IMR-90 (cell line): Measurements from ENCODE around the gene CREB5. TPM values are rescaled to one million over a fixed set of nuclear protein-coding genes. Genes with fewer than 3 reads are reported as not detected.
A peak's percentile ranks its signal among the peaks of the same experiment; 100 is the strongest.

Experiments used
- ATAC-seq: fragments of 200-7000 bp; cut with Tn5 transposase; 2 replicates; pipeline ENCODE4 v1.9.1; 2020; ENCODE audit warnings: low read depth, mild to moderate bottlenecking, moderate library complexity
- BruUV-seq: library from RNA; stranded (reverse); fragments of 400-500 nt; replicated peaks from 2 replicates; lab custom pipeline; 2021; lab: Mats Ljungman, UMichigan
- CTCF ChIA-PET: fragments of 300-600 bp; formaldehyde crosslinking; extraction: SDS; loops from one replicate; lab custom pipeline; 2021; ENCODE audit warnings: antibody characterized with exemption; lab: Yijun Ruan, JAX
- POLR2A ChIA-PET: fragments of 300-600 bp; sonication (Branson Sonifier 250); formaldehyde crosslinking; loops from one replicate; lab custom pipeline; 2022; ENCODE audit warnings: antibody characterized with exemption; ENCODE audit not compliant: unreplicated experiment; lab: Charles Lee
- DNase-seq: peaks from one replicate; pipeline ENCODE4 v3.0.0; 2013
- H2AFZ ChIP-seq: replicated peaks from 2 replicates; pipeline ENCODE3; 2013; ENCODE audit warnings: low read length, mild to moderate bottlenecking; ENCODE audit not compliant: poor library complexity
- H2AK5ac ChIP-seq: 2 replicates; pipeline ENCODE4 v1.6.1; 2013; ENCODE audit warnings: low read depth, low read length, inconsistent platforms
- H2AK9ac ChIP-seq: replicated peaks from 2 replicates; pipeline ENCODE3; 2013; ENCODE audit warnings: mild to moderate bottlenecking, low read depth, low read length, moderate library complexity; ENCODE audit not compliant: poor library complexity
- H2BK120ac ChIP-seq: 2 replicates; pipeline ENCODE4 v1.6.1; 2013; ENCODE audit warnings: low read depth, low read length, inconsistent platforms
- H2BK15ac ChIP-seq: 3 replicates; pipeline ENCODE4 v1.6.1; 2013; ENCODE audit warnings: low read depth, low read length, inconsistent platforms
- H2BK20ac ChIP-seq: 2 replicates; pipeline ENCODE4 v1.6.1; 2013; ENCODE audit warnings: low read depth, mild to moderate bottlenecking, inconsistent platforms, low read length, moderate library complexity
- H2BK5ac ChIP-seq: 2 replicates; pipeline ENCODE4 v1.6.1; 2013; ENCODE audit warnings: mild to moderate bottlenecking, low read depth, low read length, inconsistent platforms; ENCODE audit not compliant: poor library complexity, severe bottlenecking
- H3K14ac ChIP-seq: replicated peaks from 2 replicates; pipeline ENCODE4 v1.6.1; 2013; ENCODE audit warnings: low read depth, low read length, inconsistent platforms
- H3K18ac ChIP-seq: 2 replicates; pipeline ENCODE4 v1.6.1; 2013; ENCODE audit warnings: low read depth, low read length, control low read depth
- H3K23ac ChIP-seq: 2 replicates; pipeline ENCODE4 v1.6.1; 2013; ENCODE audit warnings: low read depth, low read length, inconsistent platforms
- H3K27ac ChIP-seq: 2 replicates; pipeline ENCODE4 v1.5.1; 2013; ENCODE audit warnings: mild to moderate bottlenecking, control low read depth, low read length; ENCODE audit not compliant: insufficient read depth
- H3K27me3 ChIP-seq: 2 replicates; pipeline ENCODE4 v1.6.1; 2013; ENCODE audit warnings: low read length; ENCODE audit not compliant: control insufficient read depth, insufficient read depth
- H3K36me3 ChIP-seq: 2 replicates; pipeline ENCODE4 v1.6.1; 2013; ENCODE audit warnings: low read length, mixed read lengths; ENCODE audit not compliant: control insufficient read depth, insufficient read depth
- H3K4ac ChIP-seq: 2 replicates; pipeline ENCODE4 v1.6.1; 2013; ENCODE audit warnings: low read depth, low read length, inconsistent platforms
- H3K4me1 ChIP-seq: 2 replicates; pipeline ENCODE4 v1.6.1; 2013; ENCODE audit warnings: low read length, mixed read lengths; ENCODE audit not compliant: control insufficient read depth, insufficient read depth
- H3K4me2 ChIP-seq: 2 replicates; pipeline ENCODE4 v1.6.1; 2013; ENCODE audit warnings: low read depth, mild to moderate bottlenecking, control low read depth, low read length, moderate library complexity
- H3K4me3 ChIP-seq: 2 replicates; pipeline ENCODE4 v1.5.1; 2013; ENCODE audit warnings: low read depth, mild to moderate bottlenecking, control low read depth, low read length, moderate library complexity; ENCODE audit not compliant: insufficient read depth
- H3K56ac ChIP-seq: 2 replicates; pipeline ENCODE4 v1.6.1; 2013; ENCODE audit warnings: low read length, inconsistent platforms; ENCODE audit not compliant: insufficient read depth; ENCODE audit errors: extremely low read depth
- H3K79me1 ChIP-seq, 2 experiments: 2 replicates each; pipeline ENCODE4 v1.6.1; 2013; ENCODE audit warnings: low read length in 2 of 2, inconsistent platforms in 1 of 2, low read depth in 1 of 2
- H3K9ac ChIP-seq: 2 replicates; pipeline ENCODE4 v1.6.1; 2013; ENCODE audit warnings: low read depth, low read length, control low read depth
- H3K9me1 ChIP-seq: 2 replicates; pipeline ENCODE4 v1.6.1; 2013; ENCODE audit warnings: low read length, inconsistent platforms; ENCODE audit not compliant: insufficient read depth
- H3K9me3 ChIP-seq: 2 replicates; pipeline ENCODE4 v1.6.1; 2013; ENCODE audit warnings: low read length; ENCODE audit not compliant: control insufficient read depth, insufficient read depth
- H4K20me1 ChIP-seq: 2 replicates; pipeline ENCODE4 v1.6.1; 2013; ENCODE audit warnings: low read length, inconsistent platforms; ENCODE audit not compliant: insufficient read depth
- H4K5ac ChIP-seq: 2 replicates; pipeline ENCODE4 v1.6.1; 2013; ENCODE audit warnings: mild to moderate bottlenecking, low read depth, low read length, control low read depth
- H4K8ac ChIP-seq, 2 experiments: 2 replicates each; pipeline ENCODE4 v1.6.1; 2013; ENCODE audit warnings: low read depth in 2 of 2, low read length in 2 of 2, control low read depth in 1 of 2, inconsistent platforms in 1 of 2
- H4K91ac ChIP-seq: 2 replicates; pipeline ENCODE4 v1.6.1; 2013; ENCODE audit warnings: low read depth, low read length, inconsistent platforms; ENCODE audit not compliant: insufficient read depth
- CEBPB ChIP-seq: IDR thresholded peaks from 2 replicates; pipeline ENCODE4 v1.6.1; 2012; ENCODE audit warnings: low read depth, low read length, improper control_type of control experiment
- CHD1 ChIP-seq: IDR thresholded peaks from 2 replicates; pipeline ENCODE4 v1.6.1; 2012; ENCODE audit warnings: low read depth, low read length, improper control_type of control experiment
- RAD21 ChIP-seq: IDR thresholded peaks from 2 replicates; pipeline ENCODE4 v1.6.1; 2012; ENCODE audit warnings: low read length, improper control_type of control experiment
- WGBS, 2 experiments: methylation state at CpG; one replicate each; pipeline versions ENCODE4 v1.1.5 to v1.1.7; 2013; ENCODE audit warnings: missing lambda C conversion rate in 2 of 2; ENCODE audit not compliant: insufficient read length in 1 of 2; ENCODE audit errors: extremely low coverage in 2 of 2; 5-methylcytosine and 5-hydroxymethylcytosine counted together
- dilution Hi-C: fragments of 300-500 bp; cut with HindIII; formaldehyde crosslinking; loops from one replicate; pipeline ENCODE4 v1.14.3; 2018; ENCODE audit warnings: low sequenced_read_pairs; ENCODE audit not compliant: unreplicated experiment
- in situ Hi-C: fragments of 300-500 bp; cut with MboI; formaldehyde crosslinking; loops from 3 replicates; pipeline ENCODE4 v1.14.3; 2019; ENCODE audit warnings: low sequenced_read_pairs, inconsistent platforms, mixed read lengths
- intact Hi-C: fragments of 100-400 bp; cut with micrococcal nuclease; formaldehyde crosslinking; loops from 2 replicates; pipeline ENCODE4 v1.10.0; 2022
- polyA plus RNA-seq, 3 experiments: library from polyadenylated mRNA; depleted of rRNA; stranded (reverse); fragments of >200 nt; gene quantifications; 2 replicates each; pipeline ENCODE4 v1.2.3, GENCODE V29; 2012; ENCODE audit warnings: low replicate concordance in 1 of 3
- total RNA-seq: library from RNA; depleted of rRNA; stranded (reverse); fragments of >200 nt; gene quantifications from 2 replicates; pipeline ENCODE4 v1.2.3, GENCODE V29; 2012
- TF ChIP-seq, protein P1 (sequence below): conservative IDR thresholded peaks from 2 replicates; pipeline ENCODE4 v1.5.1; 2012; ENCODE audit warnings: mild to moderate bottlenecking, low read depth, low read length, improper control_type of control experiment

Gene CREB5
- total and polyA plus RNA-seq, 2 of the 4 experiments (the other 2 are of a cell fraction) = 7.3 to 13.1 TPM

DNA sequence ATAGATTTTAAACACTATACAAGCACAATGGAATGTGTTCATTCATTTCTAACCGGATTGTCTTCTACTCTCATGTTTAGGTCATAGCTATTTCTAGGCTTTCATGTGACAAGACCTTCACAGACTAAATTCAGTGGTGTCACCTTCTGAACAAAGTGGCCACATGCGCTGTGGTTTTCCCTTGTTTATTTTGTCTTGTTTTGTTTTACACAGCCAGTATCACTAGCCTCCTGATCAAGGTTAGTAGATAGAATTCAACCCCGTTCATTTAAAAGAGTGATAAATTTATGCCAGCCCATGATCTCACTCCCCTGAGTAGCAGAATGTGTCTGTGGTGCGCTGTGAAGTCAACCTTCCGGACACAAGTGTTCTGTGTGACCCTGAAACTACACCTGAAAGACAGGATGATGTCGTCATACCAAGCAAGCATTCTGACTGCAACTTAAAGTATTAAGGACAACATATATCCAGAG is 209.1 kb downstream of the CREB5 start:
- Histone ChIP-seq H2BK20ac (no peak overlapping the region), H3K27ac (no peak overlapping the region), H3K4ac (no peak overlapping the region), H3K4me3 (no peak overlapping the region), H4K20me1 (no peaks in the 10 kb centered on the region), H3K9ac (no peak overlapping the region), H2AK5ac (no peak overlapping the region; the same call in 1 of the 2 replicates), H3K79me1 (no peaks in the 10 kb centered on the region), H2BK5ac (no peak overlapping the region), H3K4me1 (peaks cover 2% of the 10 kb centered on the region; the same call in 1 of the 2 replicates), H4K91ac (no peak overlapping the region), H3K56ac (no peak overlapping the region), H2AK9ac (no peak overlapping the region), H4K5ac (no peak overlapping the region), H3K9me3 (no peaks in the 10 kb centered on the region), H3K27me3 (no peaks in the 10 kb centered on the region), H2BK15ac (no peak overlapping the region), H2AFZ (no peak overlapping the region), H3K18ac (no peak overlapping the region), H3K14ac (no peak overlapping the region), H3K9me1 (no peaks in the 10 kb centered on the region; the same call in 1 of the 2 replicates), H2BK120ac (no peak overlapping the region), H4K8ac (no peak overlapping the region), H3K36me3 (no peaks in the 10 kb centered on the region), H3K23ac (no peak overlapping the region), H3K4me2 (no peak overlapping the region)
- no CpG with 5 or more reads among the region's 6 CpGs for WGBS, 2 experiments
- intact Hi-C loops = no loop called here
- 0 out of 2 replicates have a peak, but pooled peaks have one; percentile 2 for TF ChIP-seq CEBPB
- no peak for TF ChIP-seq CHD1
- TF ChIP-seq RAD21 = no peak
- TF ChIP-seq, protein P1, sequence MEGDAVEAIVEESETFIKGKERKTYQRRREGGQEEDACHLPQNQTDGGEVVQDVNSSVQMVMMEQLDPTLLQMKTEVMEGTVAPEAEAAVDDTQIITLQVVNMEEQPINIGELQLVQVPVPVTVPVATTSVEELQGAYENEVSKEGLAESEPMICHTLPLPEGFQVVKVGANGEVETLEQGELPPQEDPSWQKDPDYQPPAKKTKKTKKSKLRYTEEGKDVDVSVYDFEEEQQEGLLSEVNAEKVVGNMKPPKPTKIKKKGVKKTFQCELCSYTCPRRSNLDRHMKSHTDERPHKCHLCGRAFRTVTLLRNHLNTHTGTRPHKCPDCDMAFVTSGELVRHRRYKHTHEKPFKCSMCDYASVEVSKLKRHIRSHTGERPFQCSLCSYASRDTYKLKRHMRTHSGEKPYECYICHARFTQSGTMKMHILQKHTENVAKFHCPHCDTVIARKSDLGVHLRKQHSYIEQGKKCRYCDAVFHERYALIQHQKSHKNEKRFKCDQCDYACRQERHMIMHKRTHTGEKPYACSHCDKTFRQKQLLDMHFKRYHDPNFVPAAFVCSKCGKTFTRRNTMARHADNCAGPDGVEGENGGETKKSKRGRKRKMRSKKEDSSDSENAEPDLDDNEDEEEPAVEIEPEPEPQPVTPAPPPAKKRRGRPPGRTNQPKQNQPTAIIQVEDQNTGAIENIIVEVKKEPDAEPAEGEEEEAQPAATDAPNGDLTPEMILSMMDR = no peak
- dilution Hi-C loops = no loop called here
- POLR2A ChIA-PET = no interaction called here
- no peak for DNase-seq
- in situ Hi-C loops = no loop called here
- no peak for ATAC-seq
- BruUV-seq = no TSS peak
- CTCF ChIA-PET = no interaction called here
